Fibroblast of skin of left quadriceps (primary cell): ENCODE data around the gene SNRPN.
"Not testable (repeated sequence)": the region's sequence is repeated elsewhere in the genome, so short reads cannot be mapped to it uniquely, and the experiment has no call there.

ENCODE experiments used
- DNase-seq, 2 experiments: peaks; one replicate each; pipeline ENCODE4 v3.0.0-alpha.2; 2013; ENCODE audit warnings: low read depth in 2 of 2

SNRPN gene

DNA sequence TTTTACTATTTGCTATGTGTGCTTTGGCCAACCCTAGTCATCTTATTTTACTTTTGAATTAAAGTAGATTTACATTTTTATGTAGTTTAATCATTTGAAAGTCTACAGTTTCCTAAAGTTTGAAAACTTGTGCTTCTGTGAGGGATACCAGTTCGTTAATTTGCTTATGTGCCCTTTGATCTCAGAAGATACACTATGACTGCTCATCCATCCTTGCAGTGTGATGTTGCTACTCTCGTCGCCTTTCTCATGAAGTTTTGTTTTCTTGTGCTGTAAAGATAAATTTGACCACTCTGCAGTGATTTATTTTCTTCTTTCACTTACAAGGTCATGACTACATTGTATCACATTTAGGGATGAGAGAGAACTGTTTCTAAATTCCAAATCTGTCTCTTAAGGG is 16.3 kb downstream of the SNRPN start:
- DNase-seq = no peak

DNA sequence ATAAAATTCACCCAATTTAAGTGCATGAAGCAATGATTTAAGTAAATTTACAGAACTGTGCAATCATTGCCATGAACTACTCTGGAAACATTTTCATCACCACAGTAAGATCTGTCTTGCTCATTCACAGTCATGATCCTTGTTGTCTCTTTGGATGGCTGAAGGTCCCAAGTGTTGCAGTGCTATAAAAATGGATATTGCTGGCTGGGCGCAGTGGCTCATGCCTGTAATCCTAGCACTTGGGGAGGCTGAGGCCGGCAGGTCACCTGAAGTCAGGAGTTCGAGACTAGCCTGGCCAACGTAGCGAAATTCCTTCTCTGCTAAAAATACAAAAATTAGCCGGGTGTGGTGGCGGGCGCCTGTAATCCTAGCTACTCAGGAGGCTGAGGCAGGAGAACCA is 17.0 kb downstream of the SNRPN start:
- no peak for DNase-seq

DNA sequence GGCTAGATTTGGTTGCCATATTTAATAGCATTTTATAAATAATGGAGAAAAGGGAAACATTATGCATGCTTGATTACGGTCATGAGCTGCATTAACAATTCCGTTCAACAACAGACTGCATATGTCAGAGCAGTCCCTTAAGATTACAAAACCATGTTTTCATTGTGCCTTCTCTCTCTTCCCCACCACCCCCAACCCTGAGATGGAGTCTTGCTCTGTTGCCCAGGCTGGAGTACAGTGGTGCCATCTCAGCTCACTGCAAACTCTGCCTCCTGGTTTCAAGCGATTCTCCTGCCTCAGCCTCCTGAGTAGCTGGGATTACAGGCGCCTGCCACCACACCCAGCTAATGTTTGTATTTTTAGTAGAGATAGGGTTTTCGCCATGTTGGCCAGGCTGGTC is 17.9 kb downstream of the SNRPN start:
- not testable (repeated sequence) for DNase-seq

DNA sequence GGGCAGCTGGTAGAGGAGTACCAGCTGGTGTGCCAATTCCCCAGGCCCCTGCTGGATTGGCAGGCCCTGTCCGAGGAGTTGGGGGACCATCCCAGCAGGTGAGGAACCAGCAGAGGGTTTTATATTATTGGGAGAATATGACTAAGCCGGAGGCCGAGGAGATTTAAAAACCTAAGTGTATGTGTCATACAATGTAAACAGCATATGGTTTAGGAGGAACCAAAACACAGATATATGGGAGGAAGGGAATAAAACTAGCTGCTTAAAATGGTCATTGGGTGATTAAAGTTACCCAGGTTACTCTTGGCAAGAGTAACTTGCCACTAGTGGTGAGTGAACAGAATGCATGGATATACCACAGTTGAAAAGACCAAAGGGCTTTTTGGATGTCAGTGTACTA is 22.1 kb downstream of the SNRPN start:
- no peak for DNase-seq

DNA sequence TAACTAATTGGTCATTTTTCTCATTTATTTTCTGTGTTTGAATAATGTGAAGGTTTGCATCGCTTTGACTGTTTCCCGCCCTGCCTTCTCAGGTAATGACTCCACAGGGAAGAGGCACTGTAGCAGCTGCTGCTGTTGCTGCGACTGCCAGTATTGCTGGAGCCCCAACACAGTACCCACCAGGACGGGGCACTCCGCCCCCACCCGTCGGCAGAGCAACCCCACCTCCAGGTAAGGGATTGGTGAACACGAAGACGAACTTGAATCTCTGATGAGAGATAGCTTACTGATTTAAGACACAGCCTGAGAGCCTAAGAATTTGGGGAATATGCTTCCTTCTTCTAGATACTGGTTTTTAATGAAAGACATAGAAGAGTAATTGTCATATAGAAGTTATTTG is 22.9 kb downstream of the SNRPN start:
- DNase-seq = no peak

DNA sequence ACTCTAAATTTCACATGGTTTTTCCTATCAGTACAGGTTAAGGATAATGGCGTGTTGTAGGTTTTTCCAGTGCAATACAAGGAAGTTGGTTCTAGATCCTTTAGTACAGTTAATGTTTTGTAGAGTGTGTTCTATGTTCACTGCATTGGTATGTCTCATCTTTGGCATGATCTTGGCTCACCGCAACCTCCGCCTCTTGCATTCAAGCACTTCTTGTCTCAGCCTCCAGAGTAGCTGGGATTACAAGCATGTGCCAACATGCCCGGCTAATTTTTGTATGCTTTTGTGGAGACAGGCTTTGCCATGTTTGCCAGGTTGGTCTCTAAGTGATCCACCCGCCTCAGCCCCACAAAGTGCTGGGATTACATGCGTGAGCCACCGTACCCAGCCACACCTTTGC is 30.4 kb downstream of the SNRPN start:
- no peak for DNase-seq

DNA sequence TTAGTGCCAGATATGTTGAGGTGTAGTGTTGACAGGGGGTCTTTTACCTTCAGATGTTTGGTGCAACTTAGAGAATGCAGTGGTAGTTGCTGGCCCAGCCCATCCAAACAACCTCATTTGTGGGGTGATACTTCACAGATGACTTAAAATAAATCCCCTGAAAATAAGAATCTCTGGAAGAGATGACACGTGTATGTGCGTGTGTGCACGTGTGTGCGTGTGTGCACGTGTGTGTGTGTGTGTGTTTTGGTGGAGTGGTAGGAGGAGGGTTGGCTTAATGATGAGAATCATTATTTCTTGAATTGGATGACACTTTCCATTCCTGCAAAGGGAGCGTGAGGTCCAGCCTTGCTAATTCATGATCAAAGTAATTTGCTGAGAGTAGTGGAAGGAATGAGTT is 31.9 kb downstream of the SNRPN start:
- DNase-seq = no peak

DNA sequence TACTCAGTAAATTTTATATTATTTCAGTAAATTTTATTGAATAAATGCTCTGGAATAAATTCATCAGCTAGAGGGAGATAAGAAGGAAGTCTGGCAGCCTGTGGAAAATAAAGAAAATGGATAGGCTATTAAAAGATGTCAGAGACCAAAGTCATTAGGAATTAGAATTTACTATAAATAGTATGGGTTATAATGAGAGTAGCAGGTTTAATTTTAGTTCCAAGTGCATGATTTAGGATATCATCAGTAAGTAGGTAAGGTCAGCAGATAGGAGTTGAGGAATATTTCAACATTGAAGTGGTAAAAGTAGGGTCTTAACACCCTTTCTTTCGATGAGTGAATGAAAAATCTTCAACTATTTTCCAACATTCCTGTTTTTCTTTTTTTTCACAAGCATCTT is 64.6 kb downstream of the SNRPN start:
- no peak for DNase-seq

DNA sequence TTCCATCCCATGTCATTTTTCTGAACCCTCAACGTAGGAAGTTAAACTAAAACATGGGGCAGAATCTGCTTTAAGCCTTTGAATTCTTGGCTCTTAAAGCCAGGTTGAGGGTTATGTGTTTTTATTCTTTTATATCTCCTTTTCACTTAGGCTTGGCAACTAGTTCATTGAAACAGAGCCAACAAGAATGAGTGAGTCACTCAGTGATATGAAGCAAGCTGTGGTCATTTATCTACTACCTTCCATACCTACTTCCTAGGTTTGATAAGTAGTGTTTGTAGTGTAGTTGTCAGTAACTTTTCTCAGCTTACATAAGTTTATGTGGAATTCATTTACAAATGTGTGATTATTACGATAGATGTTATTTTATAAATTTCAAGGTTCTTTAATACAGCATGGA is 67.4 kb downstream of the SNRPN start:
- DNase-seq = no peak
